Mucosa of gallbladder (tissue), 1 donor: ENCODE measurements around the gene DBH. TPM values are rescaled to one million over a fixed set of nuclear protein-coding genes. Genes with fewer than 3 reads are reported as not detected.

ENCODE experiments used
- DNase-seq: peaks from one replicate; pipeline ENCODE4 v3.0.0-alpha.2; 2020; ENCODE audit warnings: low spot score
- total RNA-seq: library from RNA; stranded (reverse); gene quantifications from one replicate; pipeline ENCODE4 v1.2.1, GENCODE V29; 2021
- donor health status: DM: no; HTN: no; CAD: no.

Gene DBH
- total RNA-seq, 1 donor from 2014 or later: 0.06 TPM

DNA sequence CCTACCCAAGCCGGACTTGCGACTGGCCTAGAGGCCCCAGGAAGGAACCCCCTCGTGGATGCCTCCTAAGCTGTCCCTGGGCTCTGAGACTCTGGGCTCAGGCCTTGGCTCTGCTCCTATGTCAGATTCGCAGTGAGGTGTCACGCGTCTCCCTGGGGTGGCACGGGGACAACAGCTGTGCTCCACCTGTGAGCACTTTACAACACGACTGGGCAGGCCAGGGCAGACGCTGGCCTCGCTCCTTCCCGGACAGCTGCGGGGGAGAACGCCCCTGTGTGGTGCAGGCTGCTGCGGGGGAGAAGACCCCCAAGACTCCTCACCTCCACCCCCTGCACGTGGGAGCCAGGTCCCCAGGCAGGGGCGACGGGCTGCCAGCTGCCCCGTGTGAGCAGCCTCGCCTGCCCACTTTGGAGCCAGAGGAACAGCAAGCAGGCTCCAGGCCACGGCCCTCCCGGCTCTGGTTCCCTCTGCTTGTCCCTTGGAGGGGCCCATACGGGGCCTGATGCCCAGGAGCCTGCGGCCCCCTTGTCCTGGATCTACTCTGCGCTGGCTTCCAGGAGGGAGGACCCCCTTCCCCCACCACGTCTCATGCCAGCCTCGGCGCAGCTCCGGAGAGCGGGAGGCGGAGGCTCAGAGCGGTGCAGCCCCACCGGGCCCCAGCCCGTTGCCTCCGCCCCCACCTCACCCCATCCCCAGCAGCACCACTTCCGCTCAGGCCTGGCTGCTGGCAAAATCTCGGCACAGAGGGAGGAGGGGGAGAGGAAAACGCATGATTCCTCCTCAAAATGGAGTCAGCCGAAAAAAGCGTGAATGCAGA is 66.0 kb downstream of the DBH start:
- DNase-seq: no peak

- DNase-seq: no peak
Observed at GRCh38 chr9:133702798-133703590, 66.8 kb downstream of the DBH start.

GRCh38 chr9:133703591-133704399 is 67.6 kb downstream of the DBH start:
- DNase-seq: no peak

DNA sequence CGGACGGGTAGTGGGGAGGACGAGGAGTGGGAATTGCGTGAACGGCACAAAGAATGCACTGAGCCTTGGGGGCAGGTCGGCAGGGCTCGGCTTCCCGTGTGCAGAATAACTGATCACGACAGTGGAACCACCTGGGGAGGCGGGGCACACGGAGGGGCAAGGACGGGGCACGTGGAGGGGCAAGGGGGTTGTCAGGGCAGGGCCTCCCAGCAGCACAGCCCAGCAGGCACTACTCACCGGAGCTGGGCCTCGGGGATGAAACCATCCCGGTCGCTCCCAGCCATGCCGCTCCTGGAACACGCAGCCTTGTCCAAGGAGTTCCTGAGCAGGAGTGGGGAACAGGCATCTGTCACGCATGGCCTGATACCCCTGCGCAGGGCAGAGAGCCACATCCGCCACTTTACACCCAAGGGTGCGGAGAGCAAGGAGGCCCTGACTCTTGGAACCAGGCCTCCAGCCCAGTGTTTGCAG is 68.6 kb downstream of the DBH start:
- DNase-seq: no peak

- no peak for DNase-seq
Observed at GRCh38 chr9:133705576-133705975, 69.4 kb downstream of the DBH start.

- DNase-seq: no peak
Observed at GRCh38 chr9:133706307-133707050, 70.3 kb downstream of the DBH start.

DNA sequence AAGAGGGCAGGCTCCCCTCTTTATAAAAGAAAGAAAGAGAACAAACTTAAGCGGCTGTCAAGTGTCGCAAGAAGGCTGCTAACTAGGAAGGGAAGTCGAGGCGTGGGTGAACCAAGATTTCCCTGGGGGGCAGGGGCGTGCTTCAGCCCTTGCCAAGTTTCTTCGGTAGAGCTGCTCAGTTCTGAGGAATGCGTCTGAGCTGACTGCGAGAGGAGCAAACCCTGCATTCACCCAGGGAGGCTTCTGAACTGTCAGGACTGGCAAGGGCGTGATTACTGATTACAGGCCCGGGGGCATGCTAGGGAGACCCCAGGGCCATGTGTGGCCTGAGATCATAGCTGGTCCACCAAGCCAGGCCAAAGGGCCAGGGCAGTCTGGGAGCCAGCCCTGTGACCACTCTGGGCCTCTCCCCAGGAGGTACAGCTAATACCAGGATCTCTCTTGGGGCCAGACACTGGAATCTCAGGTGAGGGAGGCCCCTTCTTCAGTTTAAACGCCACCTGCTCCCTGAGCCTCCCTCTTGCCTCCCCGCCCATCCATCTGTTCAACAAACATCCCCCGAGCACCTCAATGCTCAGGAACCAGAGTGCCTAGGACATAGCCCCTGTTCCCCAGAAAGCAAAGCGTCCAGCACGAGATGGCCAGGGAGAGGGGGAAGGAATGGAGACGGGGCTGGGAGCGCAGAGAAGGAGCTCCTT is 71.1 kb downstream of the DBH start:
- no peak for DNase-seq

GRCh38 chr9:133707763-133708245 is 71.6 kb downstream of the DBH start:
- DNase-seq: no peak

DNA sequence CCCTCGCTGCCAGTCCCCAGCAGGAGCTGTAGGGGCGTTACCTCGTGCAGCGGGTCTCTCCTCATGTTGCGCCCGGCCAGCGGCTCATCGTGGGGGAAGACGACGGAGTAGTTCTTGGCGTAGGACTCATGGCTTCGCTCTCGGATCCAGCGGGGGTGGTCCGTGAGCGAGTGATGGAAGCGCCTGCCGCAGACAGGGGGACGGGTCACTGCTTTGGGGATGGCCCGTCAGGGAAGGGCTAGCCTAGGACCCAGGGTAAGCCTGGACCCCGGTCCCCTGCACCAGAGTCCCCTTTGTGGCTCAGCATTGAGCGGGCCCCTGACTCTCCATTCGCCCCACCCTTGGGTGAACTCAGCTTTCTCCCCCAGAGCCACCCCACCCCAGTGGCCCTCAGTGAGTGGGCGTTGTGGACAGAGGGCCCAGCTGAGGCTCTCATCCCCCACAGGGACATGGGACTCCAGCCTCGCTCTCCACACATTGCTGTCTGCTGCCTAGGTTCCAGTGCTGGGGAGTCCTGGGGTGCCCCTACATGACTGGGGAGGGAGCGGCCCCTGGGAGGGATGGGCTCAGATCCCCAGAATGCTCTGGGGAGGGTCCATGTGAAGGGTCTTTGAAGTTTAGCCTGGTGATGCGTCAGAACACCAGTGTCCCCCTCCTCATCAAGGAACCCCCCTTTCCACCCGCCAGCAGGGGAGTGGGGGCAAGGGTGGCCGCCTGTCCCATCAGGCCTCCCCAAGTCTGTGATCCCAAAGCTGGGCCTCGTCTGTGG is 72.3 kb downstream of the DBH start:
- no peak for DNase-seq

Other genes starting within 250 kb of the DBH start
- gene REXO4, start 218.4 kb upstream of the DBH start, total RNA-seq: 27.5 TPM
- gene ADAMTS13, start 214.0 kb upstream of the DBH start, total RNA-seq: 7.1 TPM
- gene CACFD1, start 176.4 kb upstream of the DBH start, total RNA-seq: 79.3 TPM
- 18.4 TPM for gene SLC2A6, start 157.3 kb upstream of the DBH start, total RNA-seq
- gene MYMK, start 111.4 kb upstream of the DBH start, total RNA-seq: not detected
- gene ADAMTSL2, start 101.7 kb upstream of the DBH start, total RNA-seq: 14.0 TPM
- 0.81 TPM for gene FAM163B, start 27.0 kb upstream of the DBH start, total RNA-seq
- 2.8 TPM for gene SARDH, start 102.0 kb downstream of the DBH start, total RNA-seq